Upper lobe of right lung (tissue), 1 donor: Measurements from ENCODE around the gene ANO3. TPM values are rescaled to one million over a fixed set of nuclear protein-coding genes. Genes with fewer than 3 reads are reported as not detected.

Source experiments
- ATAC-seq: fragments of 200-7000 bp; cut with Tn5 transposase; one replicate; pipeline ENCODE4 v1.9.1; 2020; ENCODE audit warnings: mild to moderate bottlenecking, moderate library complexity
- DNase-seq: peaks from one replicate; pipeline ENCODE4 v3.0.0-alpha.2; 2020
- H3K27ac ChIP-seq: fragments of 200-600 bp; one replicate; pipeline ENCODE4 v1.8.0; 2022
- H3K27me3 ChIP-seq: fragments of 200-600 bp; one replicate; pipeline ENCODE4 v1.8.0; 2022; ENCODE audit warnings: mild to moderate bottlenecking
- H3K36me3 ChIP-seq: fragments of 200-600 bp; one replicate; pipeline ENCODE4 v1.8.0; 2022
- H3K4me1 ChIP-seq: fragments of 200-600 bp; one replicate; pipeline ENCODE4 v1.8.0; 2022
- H3K4me3 ChIP-seq: fragments of 200-600 bp; one replicate; pipeline ENCODE4 v1.8.0; 2022; ENCODE audit warnings: mild to moderate bottlenecking
- H3K9me3 ChIP-seq: fragments of 200-600 bp; one replicate; pipeline ENCODE4 v1.8.0; 2022
- intact Hi-C: fragments of 100-400 bp; cut with DNase I; formaldehyde crosslinking; loops from one replicate; pipeline ENCODE4 v1.11.0; 2022
- total RNA-seq: library from RNA; stranded (reverse); fragmentation: NEBNext Ultra II Directional; extraction: Animal tissue kit (Norgen Biotek cat#: 25700); gene quantifications from one replicate; pipeline ENCODE4 v1.2.1, GENCODE V29; 2021
- TF ChIP-seq, protein P1 (sequence below): fragments of 200-600 bp; IDR thresholded peaks from one replicate; pipeline ENCODE4 v1.8.0; 2022; ENCODE audit warnings: antibody characterized with exemption
- donor health status: DM: no; HTN: yes; CAD: no; lungs with severe emphysema.

ANO3 gene
- total RNA-seq, 1 donor from 2014 or later = 1.2 TPM

DNA sequence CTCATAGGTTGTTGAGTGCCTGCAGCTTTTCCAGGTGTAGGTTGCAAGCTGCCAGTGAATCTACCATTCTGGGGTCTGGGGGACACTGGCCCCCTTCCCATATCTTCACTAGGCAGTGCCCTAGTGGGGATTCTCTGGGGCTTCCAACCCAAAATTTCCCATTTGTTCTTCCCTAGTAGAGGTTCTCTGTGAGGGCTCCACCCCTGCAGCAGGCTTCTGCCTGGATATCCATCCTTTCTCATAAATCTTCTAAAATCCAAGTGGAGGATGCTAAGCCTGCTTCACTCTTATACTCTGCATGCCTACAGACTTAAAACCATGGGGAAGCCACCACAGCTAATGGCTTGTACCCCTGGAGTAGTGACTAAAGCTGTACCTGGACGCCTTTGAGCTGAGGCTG lies 33.4 kb downstream of the ANO3 start:
- Histone ChIP-seq H3K27me3 (no peaks in the 10 kb centered on the region), H3K27ac (no peak overlapping the region), H3K4me1 (no peaks in the 10 kb centered on the region), H3K9me3 (no peaks in the 10 kb centered on the region), H3K36me3 (no peaks in the 10 kb centered on the region), H3K4me3 (no peak overlapping the region)
- intact Hi-C loops = no loop called here
- DNase-seq (no peak), ATAC-seq (no peak)
- TF ChIP-seq, protein P1, sequence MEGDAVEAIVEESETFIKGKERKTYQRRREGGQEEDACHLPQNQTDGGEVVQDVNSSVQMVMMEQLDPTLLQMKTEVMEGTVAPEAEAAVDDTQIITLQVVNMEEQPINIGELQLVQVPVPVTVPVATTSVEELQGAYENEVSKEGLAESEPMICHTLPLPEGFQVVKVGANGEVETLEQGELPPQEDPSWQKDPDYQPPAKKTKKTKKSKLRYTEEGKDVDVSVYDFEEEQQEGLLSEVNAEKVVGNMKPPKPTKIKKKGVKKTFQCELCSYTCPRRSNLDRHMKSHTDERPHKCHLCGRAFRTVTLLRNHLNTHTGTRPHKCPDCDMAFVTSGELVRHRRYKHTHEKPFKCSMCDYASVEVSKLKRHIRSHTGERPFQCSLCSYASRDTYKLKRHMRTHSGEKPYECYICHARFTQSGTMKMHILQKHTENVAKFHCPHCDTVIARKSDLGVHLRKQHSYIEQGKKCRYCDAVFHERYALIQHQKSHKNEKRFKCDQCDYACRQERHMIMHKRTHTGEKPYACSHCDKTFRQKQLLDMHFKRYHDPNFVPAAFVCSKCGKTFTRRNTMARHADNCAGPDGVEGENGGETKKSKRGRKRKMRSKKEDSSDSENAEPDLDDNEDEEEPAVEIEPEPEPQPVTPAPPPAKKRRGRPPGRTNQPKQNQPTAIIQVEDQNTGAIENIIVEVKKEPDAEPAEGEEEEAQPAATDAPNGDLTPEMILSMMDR = no peak

DNA sequence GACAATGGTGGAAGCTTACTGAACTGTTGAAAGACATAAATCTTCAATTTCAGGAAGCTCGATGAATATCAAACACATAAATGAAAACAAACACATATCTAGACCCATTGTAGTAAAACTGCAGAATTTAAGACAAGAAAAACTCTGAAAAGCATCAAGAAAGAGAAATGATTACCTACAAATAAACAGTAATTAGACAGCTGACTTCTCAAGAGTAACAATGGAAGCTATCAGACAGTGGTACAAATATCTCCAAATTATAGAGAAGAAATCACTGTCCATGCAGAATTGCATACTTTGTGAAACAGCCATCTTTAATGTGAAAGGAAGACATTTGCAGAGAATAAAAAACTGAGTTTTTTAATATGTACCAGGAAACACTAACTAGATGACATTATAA lies 45.7 kb downstream of the ANO3 start:
- Histone ChIP-seq H3K36me3 (no peaks in the 10 kb centered on the region), H3K27ac (no peak overlapping the region), H3K9me3 (no peaks in the 10 kb centered on the region), H3K4me3 (no peak overlapping the region), H3K27me3 (no peaks in the 10 kb centered on the region), H3K4me1 (no peaks in the 10 kb centered on the region)
- ATAC-seq (no peak), DNase-seq (no peak)
- TF ChIP-seq, protein P1 = no peak
- intact Hi-C loops = no loop called here

DNA sequence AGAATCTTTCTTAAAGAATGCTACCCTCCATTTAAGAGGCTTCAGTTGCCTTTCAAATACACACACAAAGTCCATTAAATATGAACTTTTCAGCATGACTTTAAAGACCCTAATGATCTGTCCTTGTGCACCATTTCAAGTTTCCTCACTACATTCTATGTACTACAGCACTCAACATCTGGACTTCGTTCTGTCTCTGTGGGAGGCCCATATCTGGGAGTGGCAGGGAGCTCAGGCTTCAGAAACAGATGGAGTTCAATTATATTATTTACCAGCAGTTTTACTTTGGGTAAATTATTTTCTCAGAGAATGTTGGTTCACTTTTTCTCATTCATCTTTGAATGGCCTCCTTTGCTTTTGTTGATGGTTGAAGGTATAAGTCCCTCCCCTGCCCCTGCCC lies 67.4 kb downstream of the ANO3 start:
- no peak for ATAC-seq
- Histone ChIP-seq H3K36me3 (no peaks in the 10 kb centered on the region), H3K27me3 (no peaks in the 10 kb centered on the region), H3K4me1 (no peaks in the 10 kb centered on the region), H3K4me3 (no peak overlapping the region), H3K27ac (no peak overlapping the region), H3K9me3 (no peaks in the 10 kb centered on the region)
- DNase-seq = no peak
- intact Hi-C loops = no loop called here
- TF ChIP-seq, protein P1 = no peak

DNA sequence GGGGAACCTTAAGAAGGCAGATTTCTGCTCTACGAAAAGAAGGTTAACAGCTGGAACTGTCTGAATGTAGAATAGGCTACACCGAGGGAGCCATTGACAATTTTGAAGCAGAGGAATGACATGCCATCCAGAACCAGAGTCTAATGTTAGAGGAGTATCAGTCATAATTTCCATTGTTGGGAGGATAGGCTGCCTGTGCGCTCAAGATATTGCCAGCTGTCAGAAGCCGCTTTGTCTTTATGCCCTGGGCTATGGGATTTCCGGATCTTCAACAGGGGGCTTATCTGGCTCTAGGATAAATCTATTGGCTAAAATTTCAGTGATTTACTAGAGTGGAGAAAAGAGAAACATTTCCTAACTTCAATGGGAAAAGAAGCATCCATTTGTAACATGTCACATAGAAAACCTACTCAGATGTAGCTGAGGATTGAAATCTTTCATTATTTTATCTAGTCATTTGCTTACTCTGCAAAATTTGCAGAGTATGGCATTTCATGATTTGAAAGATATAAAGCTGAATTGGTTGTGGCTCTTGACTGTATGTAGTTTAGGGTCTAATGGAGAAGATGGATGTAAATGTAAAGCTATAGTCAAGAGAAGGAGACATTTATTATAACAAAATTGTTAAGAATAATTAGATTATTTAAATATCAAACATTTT lies 78.9 kb downstream of the ANO3 start:
- no peaks in the 10 kb centered on the region for H3K36me3 ChIP-seq
- no peak overlapping the region for H3K4me3 ChIP-seq
- no peaks in the 10 kb centered on the region for H3K27me3 ChIP-seq
- H3K4me1 ChIP-seq = no peaks in the 10 kb centered on the region
- intact Hi-C loops = no loop called here
- ATAC-seq (no peak), DNase-seq (no peak)
- TF ChIP-seq, protein P1 = no peak
- H3K9me3 ChIP-seq = no peaks in the 10 kb centered on the region
- no peak overlapping the region for H3K27ac ChIP-seq

DNA sequence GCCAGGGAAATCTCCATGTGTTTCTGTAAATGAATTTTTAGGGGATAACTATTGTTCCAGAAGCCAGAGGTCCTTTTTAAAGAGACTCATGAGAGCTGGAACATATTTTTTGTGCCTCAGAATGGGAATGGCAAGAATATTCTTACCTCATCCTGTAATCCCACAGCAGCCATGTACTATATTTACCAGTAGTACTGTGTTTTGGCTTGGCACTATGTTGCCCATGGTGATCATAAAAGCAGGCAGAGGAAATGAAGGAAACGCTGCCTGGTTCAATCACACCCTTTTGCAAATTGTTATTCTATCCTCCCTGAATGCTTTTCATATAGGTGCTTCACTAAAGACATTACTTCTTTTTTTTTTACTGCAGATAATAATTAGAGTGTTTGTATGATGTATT lies 81.0 kb downstream of the ANO3 start:
- Histone ChIP-seq H3K4me3 (no peak overlapping the region), H3K4me1 (no peaks in the 10 kb centered on the region), H3K27me3 (no peaks in the 10 kb centered on the region), H3K27ac (no peak overlapping the region), H3K36me3 (no peaks in the 10 kb centered on the region), H3K9me3 (no peaks in the 10 kb centered on the region)
- TF ChIP-seq, protein P1 = no peak
- ATAC-seq (no peak), DNase-seq (no peak)
- intact Hi-C loops = no loop called here

DNA sequence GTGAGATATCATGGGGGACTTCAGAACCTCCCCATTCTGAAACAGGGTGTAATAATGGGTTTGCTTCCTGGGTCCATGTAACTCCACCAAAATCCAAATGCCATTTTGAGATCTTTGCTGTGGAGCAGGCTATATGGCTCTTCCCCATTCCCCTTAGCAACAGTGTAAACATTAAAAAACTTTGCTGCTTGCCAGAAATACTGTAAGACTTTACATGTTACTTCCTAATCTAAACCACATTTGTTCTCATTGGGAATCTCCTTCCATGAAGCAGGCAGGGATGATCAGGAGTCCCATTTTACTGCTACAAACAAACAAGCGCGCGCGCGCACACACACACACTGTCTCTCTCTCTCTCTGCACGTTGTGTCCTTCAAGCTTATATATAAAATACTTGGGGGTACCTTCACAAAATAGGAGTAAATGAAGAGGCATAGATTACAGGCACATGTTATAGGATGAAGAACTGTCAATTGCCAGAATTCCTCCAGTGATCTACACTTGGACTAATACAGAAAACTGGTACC lies 86.5 kb downstream of the ANO3 start:
- Histone ChIP-seq H3K4me1 (no peaks in the 10 kb centered on the region), H3K27ac (no peak overlapping the region), H3K9me3 (no peaks in the 10 kb centered on the region), H3K27me3 (no peaks in the 10 kb centered on the region), H3K36me3 (no peaks in the 10 kb centered on the region), H3K4me3 (no peak overlapping the region)
- DNase-seq (no peak), ATAC-seq (no peak)
- intact Hi-C loops = no loop called here
- TF ChIP-seq, protein P1 = no peak
